Vagina (tissue), 2 donors: ENCODE measurements around the gene SERPINB2. TPM values are rescaled to one million over a fixed set of nuclear protein-coding genes. Genes with fewer than 3 reads are reported as not detected.

ENCODE experiments used
- DNase-seq, 2 donors: peaks; one replicate each; pipeline ENCODE4 v3.0.0-alpha.2; 2017; ENCODE audit errors: extremely low spot score in 2 of 2
- H3K27ac ChIP-seq: fragments of 200-600 bp; sonication (generic); one replicate; pipeline ENCODE4 v1.5.1; 2019
- H3K27me3 ChIP-seq: fragments of 200-600 bp; sonication (generic); one replicate; pipeline ENCODE4 v1.5.1; 2019
- H3K36me3 ChIP-seq, 2 donors: fragments of 200-600 bp; sonication (generic); one replicate each; pipeline ENCODE4 v1.5.1; 2017 to 2019
- H3K4me1 ChIP-seq: fragments of 200-600 bp; sonication (generic); one replicate; pipeline ENCODE4 v1.5.1; 2019
- H3K4me3 ChIP-seq, 2 donors: fragments of 200-600 bp; sonication (generic); 1 replicate in 1 of 2; 2 replicates in 1 of 2; pipeline ENCODE4 v1.5.1; 2016 to 2019
- H3K9me3 ChIP-seq: fragments of 200-600 bp; sonication (generic); one replicate; pipeline ENCODE4 v1.5.1; 2019
- CTCF ChIP-seq, 3 experiments: fragments of 450-650 bp in 2 of 3; fragments of 200-600 bp in 1 of 3; sonication (generic) in 1 of 3; IDR thresholded peaks; one replicate each; pipeline ENCODE4 v1.5.1; 2017 to 2019; ENCODE audit warnings: antibody characterized with exemption in 3 of 3, mild to moderate bottlenecking in 2 of 3, moderate library complexity in 2 of 3
- POLR2A ChIP-seq, 2 donors: fragments of 450-650 bp; IDR thresholded peaks; one replicate each; pipeline ENCODE4 v1.6.1; 2017; ENCODE audit warnings: antibody characterized with exemption in 2 of 2, mild to moderate bottlenecking in 2 of 2, moderate library complexity in 2 of 2
- POLR2AphosphoS5 ChIP-seq, 2 donors: sonication (generic); formaldehyde crosslinking; IDR thresholded peaks; one replicate each; pipeline ENCODE4 v1.9.0; 2017; ENCODE audit warnings: antibody characterized with exemption in 2 of 2, mild to moderate bottlenecking in 2 of 2, low read depth in 1 of 2; ENCODE audit not compliant: insufficient read depth in 1 of 2
- intact Hi-C: fragments of 100-400 bp; cut with DNase I; formaldehyde crosslinking; loops from one replicate; pipeline ENCODE4 v1.15.1; 2023
- total RNA-seq: library from RNA; depleted of rRNA; stranded (reverse); fragments of >200 nt; gene quantifications from one replicate; pipeline ENCODE4 v1.2.3, GENCODE V29; 2016

Gene SERPINB2
- total RNA-seq, 1 donor from 2014 or later, result 25.5 TPM

GRCh38 chr18:63850636-63851035 lies 36.9 kb upstream of the SERPINB2 start:
- no peak overlapping the region for H3K27ac ChIP-seq
- no peaks in the 10 kb centered on the region for H3K27me3 ChIP-seq
- no peak overlapping the region for H3K4me3 ChIP-seq
- intact Hi-C loops, result no loop called here
- no peaks in the 10 kb centered on the region for H3K36me3 ChIP-seq
- H3K4me1 ChIP-seq, result no peaks in the 10 kb centered on the region
- no peak for TF ChIP-seq CTCF (IDR thresholded peaks at IDR 0.05)
- no peak for TF ChIP-seq POLR2AphosphoS5 (IDR thresholded peaks at IDR 0.05; ENCODE audit: insufficient read depth in 1 of 2, low read depth in 1 of 2)
- no peak for TF ChIP-seq POLR2A (IDR thresholded peaks at IDR 0.05)
- no peak for DNase-seq
- no peaks in the 10 kb centered on the region for H3K9me3 ChIP-seq

GRCh38 chr18:63858456-63858855 lies 29.0 kb upstream of the SERPINB2 start:
- TF ChIP-seq CTCF (IDR thresholded peaks at IDR 0.05) (no peak), POLR2A (IDR thresholded peaks at IDR 0.05) (no peak), POLR2AphosphoS5 (IDR thresholded peaks at IDR 0.05; ENCODE audit: insufficient read depth in 1 of 2, low read depth in 1 of 2) (no peak)
- DNase-seq, result no peak
- Histone ChIP-seq H3K9me3 (no peaks in the 10 kb centered on the region), H3K36me3 (no peaks in the 10 kb centered on the region), H3K27me3 (no peaks in the 10 kb centered on the region), H3K27ac (no peak overlapping the region), H3K4me3 (no peak overlapping the region), H3K4me1 (no peaks in the 10 kb centered on the region)
- intact Hi-C loops, result no loop called here

- TF ChIP-seq POLR2A (IDR thresholded peaks at IDR 0.05), result no peak
- no peak for TF ChIP-seq POLR2AphosphoS5 (IDR thresholded peaks at IDR 0.05; ENCODE audit: insufficient read depth in 1 of 2, low read depth in 1 of 2)
- no peak for TF ChIP-seq CTCF (IDR thresholded peaks at IDR 0.05)
- no peaks in the 10 kb centered on the region for H3K27me3 ChIP-seq
- intact Hi-C loops, result no loop called here
- H3K9me3 ChIP-seq, result no peaks in the 10 kb centered on the region
- no peaks in the 10 kb centered on the region for H3K4me1 ChIP-seq
- DNase-seq, result no peak
- no peak overlapping the region for H3K4me3 ChIP-seq
- no peaks in the 10 kb centered on the region for H3K36me3 ChIP-seq
- no peak overlapping the region for H3K27ac ChIP-seq
These were observed 27.6 kb upstream of the SERPINB2 start for GRCh38 chr18:63859781-63860475.

- H3K4me3 ChIP-seq, result no peak overlapping the region
- TF ChIP-seq POLR2A (IDR thresholded peaks at IDR 0.05), result no peak
- TF ChIP-seq POLR2AphosphoS5 (IDR thresholded peaks at IDR 0.05; ENCODE audit: insufficient read depth in 1 of 2, low read depth in 1 of 2), result no peak
- no peak for TF ChIP-seq CTCF (IDR thresholded peaks at IDR 0.05)
- DNase-seq, result no peak
- intact Hi-C loops, result no loop called here
- no peaks in the 10 kb centered on the region for H3K9me3 ChIP-seq
- no peak overlapping the region for H3K27ac ChIP-seq
- no peaks in the 10 kb centered on the region for H3K4me1 ChIP-seq
- no peaks in the 10 kb centered on the region for H3K36me3 ChIP-seq
- H3K27me3 ChIP-seq, result no peaks in the 10 kb centered on the region
These were observed 27.0 kb upstream of the SERPINB2 start for GRCh38 chr18:63860531-63860930.

- Histone ChIP-seq H3K27me3 (no peaks in the 10 kb centered on the region), H3K4me1 (no peaks in the 10 kb centered on the region), H3K4me3 (no peak overlapping the region), H3K27ac (no peak overlapping the region), H3K36me3 (no peaks in the 10 kb centered on the region), H3K9me3 (no peaks in the 10 kb centered on the region)
- intact Hi-C loops, result no loop called here
- no peak for TF ChIP-seq CTCF (IDR thresholded peaks at IDR 0.05)
- TF ChIP-seq POLR2AphosphoS5 (IDR thresholded peaks at IDR 0.05; ENCODE audit: insufficient read depth in 1 of 2, low read depth in 1 of 2), result no peak
- DNase-seq, result no peak
These were observed 20.0 kb upstream of the SERPINB2 start for GRCh38 chr18:63867368-63868125.
